Measurements from ENCODE around the gene PARP4.
"Not testable (repeated sequence)": the region's sequence is repeated elsewhere in the genome, so short reads cannot be mapped to it uniquely, and the experiment has no call there.

Gene PARP4

DNA sequence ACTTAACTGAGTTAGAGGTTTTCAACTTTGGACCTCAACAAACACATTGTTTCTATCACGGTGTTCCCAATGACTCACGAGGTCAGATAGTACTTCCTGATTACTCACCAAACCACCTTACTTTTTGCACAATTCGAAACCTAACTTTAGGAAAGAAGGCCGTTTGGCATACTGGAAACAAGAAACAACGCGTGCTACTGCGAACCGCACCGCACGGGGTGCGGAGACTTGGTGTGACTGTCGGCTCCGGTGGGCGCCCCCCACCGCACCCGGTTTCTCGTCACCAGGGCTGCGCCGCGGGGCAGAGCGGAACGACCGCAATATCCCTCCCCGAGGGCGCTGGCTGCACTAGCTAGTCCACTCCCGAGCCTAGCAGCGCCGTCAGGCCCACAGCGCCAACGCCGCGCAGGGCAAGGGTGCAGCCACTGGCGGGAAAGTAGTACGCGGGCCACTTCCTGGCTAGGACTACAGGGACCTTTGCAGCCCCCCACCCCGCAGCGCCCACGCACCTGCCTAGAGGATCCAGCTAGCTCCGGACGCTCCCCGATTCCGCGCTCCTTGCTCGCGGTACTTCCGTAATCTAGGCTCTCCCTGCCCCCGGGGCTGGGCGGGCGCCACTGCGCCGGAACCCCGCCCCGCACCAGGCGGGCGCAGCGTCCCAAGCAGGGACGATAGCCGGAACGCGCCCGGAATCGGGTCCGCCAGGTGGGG lies at the start of gene PARP4:
PARP4 (minus strand) TSS at position 582 of the 711 bp plus-strand sequence. CDS start 9,002 bp downstream, outside the sequence.
- DNase-seq (ENCODE audit: low spot score) = peak; percentile 94

GRCh38 chr13:24560579-24561187 lies 48.1 kb upstream of the PARP4 start:
- DNase-seq (ENCODE audit: low spot score) = not testable (repeated sequence)

- not testable (repeated sequence) for DNase-seq (ENCODE audit: low spot score)
Measured at GRCh38 chr13:24559431-24560218, 47.0 kb upstream of the PARP4 start.

DNA sequence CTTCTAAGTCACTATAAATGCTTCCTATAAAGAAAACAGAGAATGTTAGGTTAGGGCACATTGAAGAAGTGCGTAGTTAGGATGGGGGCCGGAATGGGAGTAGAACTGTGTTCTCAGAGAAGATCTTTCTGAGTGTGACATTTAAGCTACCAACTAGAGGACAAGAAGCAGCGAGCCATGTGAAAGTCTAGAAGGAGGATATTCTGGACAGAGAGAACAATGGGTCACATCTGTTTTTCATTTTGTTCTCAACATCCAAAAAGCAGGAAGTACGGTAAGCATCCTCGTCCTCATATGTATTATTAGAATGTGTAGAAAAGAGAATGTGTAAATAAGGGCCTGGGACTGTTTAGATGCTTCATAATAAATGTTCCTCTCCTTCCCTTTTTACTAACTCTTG lies 44.5 kb upstream of the PARP4 start:
- DNase-seq (ENCODE audit: low spot score) = no peak

DNA sequence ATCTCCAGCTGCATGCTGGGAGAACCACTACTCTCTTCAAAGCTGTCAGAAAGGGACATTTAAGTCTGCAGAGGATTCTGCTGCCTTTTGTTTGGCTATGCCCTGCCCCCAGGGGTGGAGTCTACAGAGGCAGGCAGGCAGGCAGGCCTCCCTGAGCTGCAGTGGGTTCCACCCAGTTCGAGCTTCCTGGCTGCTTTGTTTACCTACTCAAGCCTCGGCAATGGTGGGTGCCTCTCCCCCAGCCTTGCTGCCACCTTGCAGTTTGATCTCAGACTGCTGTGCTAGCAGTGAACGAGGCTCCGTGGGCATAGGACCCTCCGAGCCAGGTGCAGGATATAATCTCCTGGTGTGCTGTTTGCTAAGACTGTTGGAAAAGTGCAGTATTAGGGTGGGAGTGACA lies 41.3 kb upstream of the PARP4 start:
- DNase-seq (ENCODE audit: low spot score) = not testable (repeated sequence)

DNA sequence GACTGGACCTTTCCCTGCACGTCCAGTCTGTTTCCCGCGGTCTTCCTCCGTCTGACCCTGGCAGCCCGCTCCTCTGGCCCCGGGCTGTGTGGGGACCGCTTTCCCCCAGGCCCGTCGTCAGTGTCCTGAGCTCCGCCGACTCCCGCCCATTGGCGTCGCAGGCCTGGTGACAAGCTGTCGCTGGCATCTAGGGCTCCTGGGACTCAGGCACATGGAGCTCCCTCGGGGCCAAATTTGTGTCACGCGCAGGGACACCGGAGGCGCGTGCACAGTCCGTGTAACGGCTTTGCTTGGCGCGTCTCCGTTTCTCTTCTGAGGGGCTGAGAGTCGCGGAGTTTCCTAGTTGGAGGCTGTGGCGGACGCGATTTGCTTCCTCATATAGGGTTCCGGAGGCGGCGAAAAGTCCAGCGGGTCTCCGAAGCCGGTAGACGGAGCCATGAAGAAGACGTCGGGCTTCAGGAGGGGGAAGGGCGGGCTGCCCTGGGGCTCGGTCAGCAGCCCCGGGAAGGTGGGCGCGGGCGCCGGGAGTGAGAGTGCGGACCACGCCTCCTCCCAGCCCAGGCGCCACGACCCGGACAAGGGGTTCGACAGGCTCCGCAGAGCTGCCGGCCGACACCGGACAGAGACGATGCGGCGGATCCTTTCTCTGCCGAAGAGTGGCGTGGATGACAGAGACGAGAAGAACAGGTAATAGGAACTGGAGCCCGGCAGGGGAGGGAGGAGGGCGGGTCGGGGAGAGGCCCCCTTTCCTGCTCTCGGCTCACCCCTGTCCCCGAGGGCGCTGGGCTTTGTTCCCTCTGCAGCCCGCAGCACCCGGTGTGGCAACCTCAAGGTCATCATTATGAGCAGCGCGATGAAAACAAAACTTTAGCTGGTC lies 29.1 kb upstream of the PARP4 start:
- DNase-seq (ENCODE audit: low spot score) = peak; percentile 13

DNA sequence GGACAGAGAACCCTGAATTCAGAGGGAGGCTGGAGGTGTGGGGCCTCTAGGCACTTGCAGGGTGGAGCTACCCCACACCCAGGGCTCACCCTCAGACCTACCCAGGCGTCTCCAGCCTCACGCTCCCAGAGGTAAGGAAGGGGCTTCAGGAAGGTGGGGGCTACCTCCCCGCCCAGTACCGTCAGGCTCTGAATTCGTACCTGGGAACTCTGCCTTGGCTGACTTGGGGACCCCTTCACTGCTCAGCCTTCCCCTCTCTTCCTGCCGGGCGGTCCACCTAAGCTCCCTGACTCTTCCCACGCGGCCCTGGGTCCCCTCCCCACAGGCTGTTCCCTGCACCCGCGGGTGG lies 28.5 kb upstream of the PARP4 start:
- no peak for DNase-seq (ENCODE audit: low spot score)

- peak; percentile 24 for DNase-seq (ENCODE audit: low spot score)
Measured at GRCh38 chr13:24540236-24541126, 27.9 kb upstream of the PARP4 start.

DNA sequence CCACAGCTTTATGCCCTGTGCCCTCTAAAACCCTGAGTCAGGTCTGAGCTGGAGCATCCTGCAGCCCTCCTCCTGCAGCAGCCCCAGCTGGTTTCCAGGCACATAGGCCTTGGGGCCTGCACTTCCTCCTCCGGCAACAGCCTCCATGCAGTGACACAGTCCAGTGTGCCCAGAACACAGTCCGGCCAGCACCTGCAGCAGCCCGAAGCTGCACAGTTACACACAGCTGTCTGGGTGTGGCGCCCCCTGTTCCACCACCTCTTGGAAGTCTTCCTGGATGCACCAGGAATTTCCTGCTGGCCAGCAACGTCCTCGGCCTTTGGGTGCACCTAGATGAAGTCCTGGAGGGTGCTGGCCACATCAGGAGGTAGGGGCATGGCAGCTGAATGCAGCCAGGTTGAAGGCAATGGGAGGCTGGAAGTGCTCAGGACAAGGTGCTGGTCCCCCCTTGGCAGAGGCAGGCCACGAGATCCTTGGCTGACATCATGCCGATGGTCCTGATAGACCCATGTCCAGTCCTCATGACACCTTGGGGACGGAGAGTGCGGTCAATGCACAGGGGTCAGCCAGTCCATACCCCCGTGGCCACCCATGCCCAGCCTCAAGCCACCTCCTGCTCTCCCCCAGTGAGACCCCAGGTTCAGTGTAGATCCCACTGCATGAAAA lies 27.1 kb upstream of the PARP4 start:
- no peak for DNase-seq (ENCODE audit: low spot score)

DNA sequence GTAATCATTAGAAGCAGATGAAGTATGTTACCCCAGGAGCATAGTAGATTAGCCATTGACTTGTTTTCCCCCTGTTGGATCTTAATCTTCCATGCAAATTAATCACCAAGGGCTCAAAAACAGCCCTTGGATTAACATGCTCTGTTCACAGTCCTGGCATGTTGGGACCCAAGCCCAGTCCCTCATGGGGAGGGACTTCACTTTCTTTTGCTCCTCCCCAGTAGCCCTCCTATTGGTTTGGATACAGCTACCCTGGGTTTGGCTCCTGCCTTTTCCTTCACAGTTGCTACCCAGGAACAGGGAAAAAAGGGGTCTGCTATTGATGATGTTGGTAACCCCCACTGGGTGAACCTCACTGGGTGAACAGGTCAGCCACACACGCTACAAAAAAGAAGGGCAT lies 16.9 kb upstream of the PARP4 start:
- DNase-seq (ENCODE audit: low spot score) = no peak

DNA sequence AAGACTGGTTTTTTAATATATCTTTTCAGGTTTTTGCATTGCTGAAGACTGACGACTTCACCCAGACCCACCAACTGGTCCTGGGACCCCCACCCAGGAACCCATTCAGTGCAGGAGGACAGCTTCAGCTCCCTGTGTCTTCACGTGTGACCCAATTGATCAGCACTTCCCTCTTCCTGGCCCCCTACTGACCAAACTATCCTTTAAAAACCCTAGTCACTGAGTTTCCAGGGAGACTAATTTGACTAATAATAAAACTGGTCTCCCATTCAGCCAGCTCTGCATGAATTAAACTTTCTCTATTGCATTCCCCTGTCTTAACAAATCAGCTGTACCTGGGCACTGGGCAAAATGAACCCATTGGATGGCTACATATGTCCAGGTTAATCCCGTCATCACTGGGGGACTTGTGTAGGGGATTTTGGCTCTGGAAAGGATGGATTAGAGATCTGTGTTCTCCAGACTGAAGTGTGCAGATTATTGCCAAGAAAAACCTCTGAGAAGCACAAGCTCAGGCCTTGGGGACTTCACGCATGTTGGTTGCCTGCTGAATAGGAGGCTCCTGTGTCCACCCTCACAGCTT lies 16.3 kb upstream of the PARP4 start:
- no peak for DNase-seq (ENCODE audit: low spot score)

DNA sequence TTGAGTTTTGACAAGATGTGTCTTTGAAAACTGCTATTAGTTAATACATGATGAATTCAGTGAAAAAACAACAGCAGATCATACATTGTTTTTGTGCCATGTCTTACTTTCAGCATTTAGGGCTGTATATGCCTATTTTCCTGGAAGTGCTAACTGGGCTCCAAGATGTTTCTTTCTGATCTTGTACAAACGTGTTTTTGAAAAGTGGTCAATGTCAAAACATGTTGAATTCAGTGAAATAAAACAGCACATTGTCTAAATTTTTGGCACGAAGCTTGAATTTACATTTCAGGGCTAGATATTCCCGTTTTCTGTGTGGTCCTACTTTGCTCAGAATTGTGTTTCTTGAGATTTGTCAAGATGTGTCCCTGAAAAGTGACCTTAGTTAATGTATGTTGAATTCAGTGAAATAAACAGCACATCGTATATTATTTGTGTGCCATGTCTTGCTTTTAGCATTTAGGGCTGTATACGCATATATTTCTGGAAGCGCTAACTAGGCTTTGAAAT lies 14.7 kb upstream of the PARP4 start:
- no peak for DNase-seq (ENCODE audit: low spot score)

GRCh38 chr13:24520733-24521132 lies 8.2 kb upstream of the PARP4 start:
- DNase-seq (ENCODE audit: low spot score) = no peak

GRCh38 chr13:24516919-24517318 lies 4.3 kb upstream of the PARP4 start:
- no peak for DNase-seq (ENCODE audit: low spot score)

GRCh38 chr13:24512908-24513213 lies 283 bp upstream of the PARP4 start:
- DNase-seq (ENCODE audit: low spot score) = no peak

DNA sequence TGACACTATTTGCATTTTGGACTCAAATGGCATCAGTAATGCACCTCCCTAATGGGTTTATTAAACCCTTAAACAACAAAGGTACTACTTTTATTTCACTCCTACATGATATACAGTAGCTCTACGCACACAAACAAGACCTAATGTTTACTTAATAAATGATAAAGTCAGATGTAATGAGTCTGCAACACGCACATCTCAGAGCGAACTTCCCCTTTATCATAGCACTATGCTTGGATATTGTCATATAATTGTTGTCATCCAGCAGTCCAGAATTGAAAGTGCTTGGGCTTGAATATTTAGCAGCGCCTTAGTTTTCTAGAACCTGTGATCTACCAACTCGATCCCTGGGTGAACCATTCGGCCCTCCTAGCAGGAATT lies 772 bp downstream of the PARP4 start:
- DNase-seq (ENCODE audit: low spot score) = no peak

DNA sequence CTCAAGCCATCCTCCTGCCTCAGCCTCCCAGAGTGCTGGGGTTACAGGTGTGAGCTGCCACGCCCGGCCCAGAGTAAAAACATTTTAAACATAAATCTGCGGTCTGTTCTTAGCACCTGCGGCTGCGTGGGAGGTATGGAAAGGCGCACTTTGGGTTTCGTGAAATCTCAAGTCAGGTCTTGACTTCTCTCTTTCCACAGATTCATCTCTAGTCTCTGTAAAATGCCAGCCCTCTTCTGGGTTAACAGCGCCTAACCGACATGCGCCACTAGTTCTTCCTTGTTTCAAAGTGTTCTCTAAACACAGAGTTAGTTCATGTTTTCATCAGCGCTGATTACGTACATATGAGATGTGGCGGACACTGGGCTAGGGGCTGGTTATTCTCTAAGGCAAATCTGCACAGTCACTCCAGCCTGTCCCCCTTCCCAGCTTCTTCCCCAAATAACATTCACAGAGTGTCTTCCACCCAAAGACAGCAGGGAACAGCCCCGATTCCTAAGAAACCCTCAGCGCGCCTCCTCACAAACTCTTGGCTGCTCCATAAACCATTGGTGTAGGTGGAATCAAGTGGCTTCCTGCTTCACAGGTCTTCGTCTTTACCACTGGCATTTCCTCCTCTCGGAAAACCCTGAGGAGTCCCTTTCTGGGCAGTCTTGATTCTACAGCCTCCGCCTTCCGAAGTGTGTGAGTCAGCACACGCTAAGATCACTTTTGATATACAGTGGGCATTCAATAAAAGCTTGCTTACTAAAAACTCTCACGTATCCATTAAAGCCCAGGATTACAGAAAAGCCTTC lies 1.4 kb downstream of the PARP4 start:
- peak; percentile 77 for DNase-seq (ENCODE audit: low spot score)

DNA sequence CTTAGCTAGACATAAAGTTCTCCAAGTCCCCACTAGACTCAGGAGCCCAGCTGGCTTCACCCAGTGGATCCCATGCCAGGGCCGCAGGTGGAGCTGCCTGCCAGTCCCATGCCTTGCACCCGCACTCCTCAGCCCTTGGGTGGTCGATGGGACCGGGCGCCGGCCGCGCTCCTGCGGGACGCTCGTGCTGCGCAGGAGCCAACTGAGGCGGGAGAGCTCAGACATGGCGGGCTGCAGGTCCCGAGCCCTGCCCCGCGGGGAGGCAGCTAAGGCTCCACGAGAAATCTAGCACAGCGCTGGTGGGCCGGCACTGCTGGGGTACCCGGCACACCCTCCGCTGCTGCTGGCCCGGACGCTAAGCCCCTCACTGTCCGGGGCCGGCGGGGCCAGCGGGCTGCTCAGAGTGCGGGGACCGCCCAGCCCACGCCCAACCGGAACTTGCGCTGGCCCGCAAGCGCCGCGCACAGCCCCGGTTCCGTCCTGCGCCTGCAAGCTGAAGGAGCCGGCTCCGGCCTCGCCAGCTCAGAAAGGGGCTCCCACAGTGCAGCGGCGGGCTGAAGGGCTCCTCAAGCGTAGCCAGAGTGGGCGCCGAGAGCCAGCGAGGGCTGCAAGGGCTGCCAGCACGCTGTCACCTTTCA lies 5.8 kb downstream of the PARP4 start:
- no peak for DNase-seq (ENCODE audit: low spot score)

GRCh38 chr13:24506283-24506682 lies 6.3 kb downstream of the PARP4 start:
- DNase-seq (ENCODE audit: low spot score) = not testable (repeated sequence)
